Mucosa of rectum (tissue), 2 donors: ENCODE measurements around the gene SLC36A4.
"Not testable (repeated sequence)": the region's sequence is repeated elsewhere in the genome, so short reads cannot be mapped to it uniquely, and the experiment has no call there.

ENCODE experiments used
- H3K27ac ChIP-seq, 2 donors: one replicate each; pipeline ENCODE4 v1.7.0; 2013; ENCODE audit warnings: inconsistent platforms in 2 of 2, low read depth in 2 of 2, low read length in 2 of 2
- H3K27me3 ChIP-seq, 2 donors: one replicate each; pipeline ENCODE4 v1.7.0; 2013; ENCODE audit warnings: low read length in 2 of 2; ENCODE audit not compliant: control insufficient read depth in 2 of 2, insufficient read depth in 2 of 2
- H3K36me3 ChIP-seq, 2 donors: one replicate each; pipeline ENCODE4 v1.7.0; 2013; ENCODE audit warnings: low read length in 2 of 2; ENCODE audit not compliant: control insufficient read depth in 2 of 2, insufficient read depth in 2 of 2
- H3K4me1 ChIP-seq, 2 donors: one replicate each; pipeline ENCODE4 v1.7.0; 2013; ENCODE audit warnings: low read length in 2 of 2, mild to moderate bottlenecking in 1 of 2; ENCODE audit not compliant: control insufficient read depth in 2 of 2, insufficient read depth in 2 of 2
- H3K4me3 ChIP-seq, 2 donors: one replicate each; pipeline ENCODE4 v1.7.0; 2013; ENCODE audit warnings: low read length in 2 of 2
- H3K9ac ChIP-seq, 2 donors: one replicate each; pipeline ENCODE4 v1.7.0; 2013; ENCODE audit warnings: low read length in 2 of 2, low read depth in 1 of 2, mild to moderate bottlenecking in 1 of 2
- H3K9me3 ChIP-seq, 2 donors: one replicate each; pipeline ENCODE4 v1.7.0; 2013; ENCODE audit warnings: low read length in 2 of 2; ENCODE audit not compliant: control insufficient read depth in 2 of 2
- donor health status: healthy.
- donor health status: Normal muscosa, but diverticular disease.

Gene SLC36A4

DNA sequence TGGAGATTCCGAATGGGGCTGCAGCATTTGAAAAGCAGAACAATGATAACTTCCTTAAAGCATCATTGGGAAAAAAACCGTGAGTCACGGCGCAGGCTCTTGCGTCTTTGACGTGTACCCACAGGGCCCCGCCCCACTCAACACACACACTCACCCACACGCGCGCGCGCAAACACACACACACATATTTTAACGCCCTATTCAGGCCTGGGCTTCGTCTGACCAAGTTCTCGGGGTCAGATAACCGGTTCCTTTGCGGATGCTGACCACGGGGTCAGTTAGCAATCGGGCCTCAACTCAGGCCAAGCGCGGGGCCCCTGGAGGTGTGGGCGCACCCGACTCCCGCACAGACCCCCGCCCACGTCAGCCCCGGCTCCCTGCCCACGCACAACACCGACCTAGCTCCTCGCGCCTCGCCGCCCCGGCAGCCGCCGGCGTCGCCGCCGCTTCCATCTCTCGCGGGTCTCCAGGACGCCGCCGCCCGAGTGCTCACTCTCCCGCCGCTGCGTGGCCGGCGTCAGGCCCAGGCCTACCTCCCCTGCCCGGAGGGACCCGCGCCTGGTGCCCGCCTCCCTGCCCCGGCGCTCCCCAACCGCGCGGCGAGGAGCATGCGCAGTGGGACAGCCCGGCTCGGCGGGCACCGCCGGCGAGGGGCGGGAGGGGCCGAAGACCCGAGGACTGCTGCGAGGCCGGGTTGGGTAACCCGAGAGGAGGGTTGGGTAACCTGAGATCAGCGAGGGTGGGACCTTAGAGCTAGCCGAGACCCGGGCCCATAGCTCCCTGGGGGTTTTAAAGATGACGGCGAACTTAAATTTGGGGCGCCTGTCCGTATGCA, at the start of gene SLC36A4:
Gene SLC36A4 (minus strand): TSS at position 612 of the 835 bp plus-strand sequence. CDS start 159 bp downstream, at position 453.
- peak within 1 kb of the TSS; percentile 74 to 84 for H3K4me3 ChIP-seq
- no peaks in the 10 kb centered on the region for H3K27me3 ChIP-seq
- H3K9me3 ChIP-seq: no peaks in the 10 kb centered on the region
- H3K36me3 ChIP-seq: no peaks in the 10 kb centered on the region
- peaks cover 0 to 3% of the 10 kb centered on the region in 2 donors for H3K4me1 ChIP-seq
- H3K9ac ChIP-seq: peak within 1 kb of the TSS; percentile 76 to 95
- H3K27ac ChIP-seq: peak within 1 kb of the TSS; percentile 91

DNA sequence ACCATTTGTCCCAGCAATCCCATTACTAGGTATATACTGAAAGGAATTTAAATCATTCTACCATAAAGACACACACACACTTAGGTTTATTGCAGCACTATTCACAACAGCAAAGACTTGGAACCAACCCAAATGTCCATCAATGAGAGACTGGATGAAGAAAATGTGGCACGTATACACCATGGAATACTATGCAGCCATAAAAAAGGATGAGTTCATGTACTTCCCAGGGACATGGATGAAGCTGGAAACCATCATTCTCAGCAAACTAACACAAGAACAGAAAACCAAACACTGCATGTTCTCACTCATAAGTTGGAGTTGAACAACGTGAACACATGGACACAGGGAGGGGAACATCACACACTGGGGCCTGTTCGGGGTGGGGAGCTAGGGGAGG, 49.0 kb upstream of the SLC36A4 start:
- not testable (repeated sequence) for H3K4me3 ChIP-seq, H3K4me1 ChIP-seq, H3K9ac ChIP-seq, H3K36me3 ChIP-seq, H3K27me3 ChIP-seq, H3K27ac ChIP-seq, H3K9me3 ChIP-seq

GRCh38 chr11:93244018-93244417, 46.2 kb upstream of the SLC36A4 start:
- Histone ChIP-seq H3K9me3 (no peaks in the 10 kb centered on the region), H3K4me3 (no peak overlapping the region), H3K27ac (no peak overlapping the region), H3K4me1 (no peaks in the 10 kb centered on the region), H3K27me3 (no peaks in the 10 kb centered on the region), H3K9ac (no peak overlapping the region), H3K36me3 (no peaks in the 10 kb centered on the region)

GRCh38 chr11:93239966-93240365, 42.2 kb upstream of the SLC36A4 start:
- Histone ChIP-seq H3K36me3 (no peaks in the 10 kb centered on the region), H3K9ac (no peak overlapping the region), H3K27me3 (no peaks in the 10 kb centered on the region), H3K27ac (no peak overlapping the region), H3K4me1 (peaks cover 3 to 15% of the 10 kb centered on the region in 2 donors), H3K9me3 (no peaks in the 10 kb centered on the region), H3K4me3 (no peak overlapping the region)

GRCh38 chr11:93238956-93239355, 41.2 kb upstream of the SLC36A4 start:
- no peaks in the 10 kb centered on the region for H3K9me3 ChIP-seq
- no peak overlapping the region for H3K4me3 ChIP-seq
- peaks cover 3 to 15% of the 10 kb centered on the region in 2 donors for H3K4me1 ChIP-seq
- no peaks in the 10 kb centered on the region for H3K36me3 ChIP-seq
- no peak overlapping the region for H3K27ac ChIP-seq
- H3K27me3 ChIP-seq: peaks cover 0 to 3% of the 10 kb centered on the region in 2 donors
- H3K9ac ChIP-seq: no peak overlapping the region

- H3K4me3 ChIP-seq: no peak overlapping the region
- H3K36me3 ChIP-seq: no peaks in the 10 kb centered on the region
- H3K27me3 ChIP-seq: peaks cover 0 to 3% of the 10 kb centered on the region in 2 donors
- peaks cover 3 to 15% of the 10 kb centered on the region in 2 donors for H3K4me1 ChIP-seq
- peak overlapping the region in 1 of 2 donors; percentile 6 for H3K9ac ChIP-seq
- H3K9me3 ChIP-seq: no peaks in the 10 kb centered on the region
- peak overlapping the region; percentile 5 to 75 for H3K27ac ChIP-seq
Observed at GRCh38 chr11:93236741-93237675, 39.2 kb upstream of the SLC36A4 start.

DNA sequence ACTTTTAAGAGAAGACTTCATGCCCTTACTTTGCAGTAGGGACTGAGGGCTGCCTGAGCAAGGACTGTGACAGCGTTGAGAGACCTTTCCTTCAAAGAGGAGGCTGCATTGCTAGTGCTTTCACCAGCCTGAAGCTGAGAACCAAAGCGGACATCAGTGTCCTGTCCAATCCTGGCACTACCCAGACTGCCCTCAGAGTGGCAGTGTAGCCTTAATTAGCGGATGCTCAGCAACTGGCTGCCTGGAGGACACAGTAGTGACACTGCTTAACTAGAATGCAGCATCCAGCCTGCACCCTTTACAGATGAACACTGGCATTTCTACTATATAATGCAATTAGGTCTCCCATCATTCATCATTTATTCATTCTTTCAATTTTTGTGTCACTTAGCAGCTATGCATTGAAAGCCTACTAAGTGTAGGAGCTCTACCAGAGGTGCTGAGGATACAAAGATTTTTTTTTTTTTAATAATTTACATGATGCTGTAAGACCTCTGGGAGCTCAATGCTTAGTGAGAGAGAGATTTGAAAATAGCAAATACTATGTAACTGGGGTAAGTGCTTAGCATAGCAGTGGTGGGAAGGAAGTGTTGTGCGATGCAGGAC, 36.9 kb upstream of the SLC36A4 start:
- H3K4me3 ChIP-seq: no peak overlapping the region
- H3K36me3 ChIP-seq: no peaks in the 10 kb centered on the region
- H3K27me3 ChIP-seq: peaks cover 0 to 3% of the 10 kb centered on the region in 2 donors
- H3K27ac ChIP-seq: no peak overlapping the region
- H3K9me3 ChIP-seq: no peaks in the 10 kb centered on the region
- H3K9ac ChIP-seq: no peak overlapping the region
- H3K4me1 ChIP-seq: peaks cover 3 to 15% of the 10 kb centered on the region in 2 donors

- Histone ChIP-seq H3K27ac (no peak overlapping the region), H3K36me3 (no peaks in the 10 kb centered on the region), H3K4me1 (peaks cover 0 to 3% of the 10 kb centered on the region in 2 donors), H3K4me3 (no peak overlapping the region), H3K9me3 (no peaks in the 10 kb centered on the region), H3K27me3 (peaks cover 0 to 3% of the 10 kb centered on the region in 2 donors), H3K9ac (no peak overlapping the region)
Observed at GRCh38 chr11:93229876-93230275, 32.1 kb upstream of the SLC36A4 start.

DNA sequence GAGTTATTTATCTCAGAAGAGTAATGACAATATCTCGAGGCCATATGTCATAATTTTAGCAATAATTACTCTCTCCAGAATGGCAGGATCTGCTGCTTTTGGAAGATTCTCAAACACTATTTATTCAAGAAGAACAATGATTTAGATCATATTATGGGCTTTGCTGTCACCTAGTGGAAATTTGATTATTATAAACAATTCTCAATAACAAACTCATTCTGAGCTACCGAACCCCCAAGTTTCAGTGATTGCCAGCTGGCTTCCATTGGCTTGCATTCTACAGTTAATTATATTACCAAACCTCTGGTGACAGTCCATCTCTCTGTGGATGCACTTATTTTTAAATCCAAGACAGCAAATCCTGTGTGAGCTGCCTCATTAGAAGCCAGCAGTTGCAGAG, 27.9 kb upstream of the SLC36A4 start:
- Histone ChIP-seq H3K4me1 (peaks cover 0 to 3% of the 10 kb centered on the region in 2 donors), H3K36me3 (no peaks in the 10 kb centered on the region), H3K9me3 (no peaks in the 10 kb centered on the region), H3K27ac (no peak overlapping the region), H3K4me3 (no peak overlapping the region), H3K27me3 (no peaks in the 10 kb centered on the region), H3K9ac (no peak overlapping the region)
